Mammary epithelial cell (primary cell): ENCODE data around the gene GXYLT2.

Source experiments
- CTCF ChIP-seq, 2 donors: IDR thresholded peaks in 1 of 2; conservative IDR thresholded peaks in 1 of 2; 2 replicates each; pipeline ENCODE4 v1.5.1; 2011 to 2012; ENCODE audit warnings: inconsistent platforms in 2 of 2, low read length in 2 of 2, mild to moderate bottlenecking in 2 of 2, control low read depth in 1 of 2, low read depth in 1 of 2; ENCODE audit not compliant: insufficient read depth in 1 of 2; ENCODE audit errors: extremely low read depth in 1 of 2
- EZH2 ChIP-seq: IDR thresholded peaks from 2 replicates; pipeline ENCODE4 v1.6.1; 2012; ENCODE audit warnings: low read length, inconsistent platforms, borderline replicate concordance

- TF ChIP-seq EZH2 (no peak), CTCF (conservative IDR thresholded peaks at IDR 0.05 in 1 of 2, IDR thresholded peaks at IDR 0.05 in 1 of 2; ENCODE audit: extremely low read depth in 1 of 2, insufficient read depth in 1 of 2, low read depth in 1 of 2, low read length in 2 of 2) (no peak)
Measured at GRCh38 chr3:72847751-72848702, 39.8 kb upstream of the GXYLT2 start, which contains the start of gene SHQ1.
